Subcutaneous adipose tissue (tissue), 4 donors: ENCODE data around the gene TIE1. TPM values are rescaled to one million over a fixed set of nuclear protein-coding genes. Genes with fewer than 3 reads are reported as not detected.

ENCODE experiments used
- CTCF ChIP-seq: fragments of 450-650 bp; IDR thresholded peaks from one replicate; pipeline ENCODE4 v1.5.1; 2016; ENCODE audit warnings: low read depth, mild to moderate bottlenecking, control low read depth, antibody characterized with exemption, moderate library complexity
- total RNA-seq, 4 donors: library from RNA; depleted of rRNA; stranded (reverse); fragments of >200 nt; gene quantifications; one replicate each; pipeline ENCODE4 v1.1.0, GENCODE V29; 2016

Gene TIE1
- total RNA-seq, 4 donors from 2014 or later = 16.0 to 147 (median 25.9) TPM

GRCh38 chr1:43363935-43364525 is 63.2 kb downstream of the TIE1 start:
- TF ChIP-seq CTCF = no peak

GRCh38 chr1:43365678-43366077 is 64.9 kb downstream of the TIE1 start:
- no peak for TF ChIP-seq CTCF

GRCh38 chr1:43366179-43366578 is 65.4 kb downstream of the TIE1 start:
- TF ChIP-seq CTCF = no peak

GRCh38 chr1:43366601-43367025 is 65.8 kb downstream of the TIE1 start:
- TF ChIP-seq CTCF = no peak

GRCh38 chr1:43367026-43367903 is 66.5 kb downstream of the TIE1 start:
- no peak for TF ChIP-seq CTCF

- no peak for TF ChIP-seq CTCF
Measured at GRCh38 chr1:43367904-43368645, 67.3 kb downstream of the TIE1 start, which contains the start of gene ELOVL1. TSS of gene ELOVL1 (minus strand) at chr1:43368011. CDS start at chr1:43365609, 2,402 bp downstream.

GRCh38 chr1:43368646-43369020 is 67.9 kb downstream of the TIE1 start:
- TF ChIP-seq CTCF = no peak
